Anterior cingulate cortex (tissue), 58 donors: Measurements from ENCODE around the gene CARS2.

Experiments used
- DNase-seq, 58 donors: peaks; one replicate each; lab custom pipeline; 2025; lab: John Stamatoyannopoulos, UW

The CARS2 gene

DNA sequence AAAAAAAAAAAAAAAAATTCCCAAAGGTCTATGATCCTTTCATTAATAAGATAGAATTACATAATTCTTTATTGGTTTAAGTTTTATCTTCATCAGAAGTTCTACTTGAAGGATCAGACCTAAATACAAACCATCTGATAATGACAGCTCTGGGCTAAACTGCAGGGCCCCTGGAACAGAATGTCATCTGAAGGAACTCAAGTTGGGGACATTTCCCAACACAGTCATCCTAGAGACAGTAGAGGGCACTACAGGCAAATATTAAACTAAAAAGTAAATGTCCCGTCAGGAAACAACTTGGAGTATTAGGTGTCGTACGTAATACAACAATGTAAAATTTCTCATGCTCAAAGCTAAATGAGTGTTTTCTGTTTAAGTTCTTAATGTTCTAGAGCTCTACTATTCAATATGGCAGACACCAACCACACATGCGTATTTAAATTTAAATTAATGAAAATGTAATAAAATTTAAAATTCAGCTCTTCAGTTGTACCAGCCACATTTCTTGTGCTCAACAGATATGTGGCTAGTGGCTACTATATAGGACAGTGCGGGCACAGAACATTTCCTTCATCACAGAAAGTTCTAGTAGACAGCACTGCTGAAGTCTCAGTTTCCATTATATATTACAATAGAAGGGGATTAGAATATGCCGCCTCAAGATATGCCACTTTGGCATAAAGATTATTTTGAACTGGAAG lies 112.3 kb downstream of the CARS2 start:
- no peak for DNase-seq

- no peak for DNase-seq
These were observed 113.3 kb downstream of the CARS2 start for GRCh38 chr13:110592665-110593064.
